ENCODE data around the gene CCNL1.

DNA sequence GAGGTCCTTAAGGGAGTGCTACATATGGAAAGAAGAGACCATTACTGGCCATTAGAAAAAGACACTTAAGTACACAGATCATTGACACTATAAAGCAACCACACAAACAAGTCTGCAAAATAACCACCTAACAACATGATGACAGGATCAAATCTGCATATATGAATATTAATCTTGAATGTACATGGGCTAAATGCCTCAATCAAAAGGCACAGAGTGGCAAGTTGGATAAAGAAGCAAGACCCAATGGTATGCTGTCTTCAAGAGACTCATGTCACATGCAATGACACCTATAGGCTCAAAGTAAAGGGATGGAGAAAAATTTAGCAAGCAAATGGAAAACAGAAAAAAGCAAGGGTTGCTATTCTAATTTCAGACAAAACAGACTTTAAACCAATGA, 28.4 kb upstream of the CCNL1 start:
- TF ChIP-seq EZH2 (IDR thresholded peaks at IDR 0.05; ENCODE audit: borderline replicate concordance, insufficient read depth, low read length, poor library complexity, severe bottlenecking), result no peak
- TF ChIP-seq, protein P1, sequence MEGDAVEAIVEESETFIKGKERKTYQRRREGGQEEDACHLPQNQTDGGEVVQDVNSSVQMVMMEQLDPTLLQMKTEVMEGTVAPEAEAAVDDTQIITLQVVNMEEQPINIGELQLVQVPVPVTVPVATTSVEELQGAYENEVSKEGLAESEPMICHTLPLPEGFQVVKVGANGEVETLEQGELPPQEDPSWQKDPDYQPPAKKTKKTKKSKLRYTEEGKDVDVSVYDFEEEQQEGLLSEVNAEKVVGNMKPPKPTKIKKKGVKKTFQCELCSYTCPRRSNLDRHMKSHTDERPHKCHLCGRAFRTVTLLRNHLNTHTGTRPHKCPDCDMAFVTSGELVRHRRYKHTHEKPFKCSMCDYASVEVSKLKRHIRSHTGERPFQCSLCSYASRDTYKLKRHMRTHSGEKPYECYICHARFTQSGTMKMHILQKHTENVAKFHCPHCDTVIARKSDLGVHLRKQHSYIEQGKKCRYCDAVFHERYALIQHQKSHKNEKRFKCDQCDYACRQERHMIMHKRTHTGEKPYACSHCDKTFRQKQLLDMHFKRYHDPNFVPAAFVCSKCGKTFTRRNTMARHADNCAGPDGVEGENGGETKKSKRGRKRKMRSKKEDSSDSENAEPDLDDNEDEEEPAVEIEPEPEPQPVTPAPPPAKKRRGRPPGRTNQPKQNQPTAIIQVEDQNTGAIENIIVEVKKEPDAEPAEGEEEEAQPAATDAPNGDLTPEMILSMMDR (IDR thresholded peaks at IDR 0.05; ENCODE audit: poor library complexity, severe bottlenecking), result no peak
